NT2/D1 (cell line): Measurements from ENCODE around the gene C1orf185.

ENCODE experiments used
- DNase-seq: peaks from one replicate; pipeline ENCODE4 v3.0.0-alpha.2; 2011; ENCODE audit warnings: low read depth, low spot score
- H3K27me3 ChIP-seq: 2 replicates; pipeline ENCODE4 v1.6.0; 2011; ENCODE audit warnings: mild to moderate bottlenecking; ENCODE audit not compliant: insufficient read length, insufficient read depth
- H3K36me3 ChIP-seq: 2 replicates; pipeline ENCODE4 v1.6.1; 2011; ENCODE audit warnings: mild to moderate bottlenecking, low read length, mixed read lengths; ENCODE audit not compliant: insufficient read depth, insufficient read length
- H3K4me1 ChIP-seq: 2 replicates; pipeline ENCODE4 v1.5.1; 2011; ENCODE audit not compliant: insufficient read depth, insufficient read length
- H3K4me3 ChIP-seq: 2 replicates; pipeline ENCODE4 v1.5.1; 2011; ENCODE audit warnings: low read depth; ENCODE audit not compliant: insufficient read length
- H3K9ac ChIP-seq: 2 replicates; pipeline ENCODE4 v1.6.0; 2011; ENCODE audit warnings: low read depth; ENCODE audit not compliant: insufficient read length
- H3K9me3 ChIP-seq: 2 replicates; pipeline ENCODE4 v1.5.1; 2011; ENCODE audit warnings: mild to moderate bottlenecking, low read length; ENCODE audit not compliant: insufficient read depth
- SUZ12 ChIP-seq: IDR thresholded peaks from 2 replicates; pipeline ENCODE4 v1.6.1; 2011; ENCODE audit not compliant: insufficient read length, insufficient read depth; ENCODE audit errors: extremely low read depth
- YY1 ChIP-seq: IDR thresholded peaks from 2 replicates; pipeline ENCODE4 v1.6.1; 2011; ENCODE audit not compliant: insufficient read length, insufficient read depth
- ZNF274 ChIP-seq: IDR thresholded peaks from 2 replicates; pipeline ENCODE4 v1.6.1; 2011; ENCODE audit warnings: mild to moderate bottlenecking, low read depth, low read length

C1orf185 gene

DNA sequence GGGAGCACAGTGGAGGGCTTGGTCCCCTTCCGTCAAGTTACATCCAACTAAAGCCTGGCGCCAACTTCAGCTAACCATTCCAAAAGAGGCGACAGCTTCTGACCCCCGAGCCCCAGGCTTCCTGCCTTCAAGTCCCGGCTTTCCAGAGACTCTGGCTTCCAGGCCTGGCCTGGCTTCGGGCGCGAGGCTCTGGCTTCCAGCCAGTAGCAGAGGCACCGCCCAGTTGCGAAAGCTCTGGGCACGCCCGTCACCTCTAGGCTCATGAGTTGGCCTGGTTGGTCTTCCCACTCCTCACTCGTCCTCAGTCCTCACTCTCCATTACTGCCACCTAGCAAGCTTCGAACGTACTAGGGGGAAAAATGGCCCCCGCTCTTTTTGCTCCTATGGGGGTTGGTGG lies 30.0 kb upstream of the C1orf185 start:
- DNase-seq, result no peak
- Histone ChIP-seq H3K9ac (no peak overlapping the region), H3K4me1 (no peaks in the 10 kb centered on the region), H3K27me3 (no peaks in the 10 kb centered on the region), H3K36me3 (no peaks in the 10 kb centered on the region), H3K9me3 (no peaks in the 10 kb centered on the region), H3K4me3 (no peak overlapping the region)
- no peak for TF ChIP-seq SUZ12
- TF ChIP-seq ZNF274, result no peak
- TF ChIP-seq YY1, result no peak

DNA sequence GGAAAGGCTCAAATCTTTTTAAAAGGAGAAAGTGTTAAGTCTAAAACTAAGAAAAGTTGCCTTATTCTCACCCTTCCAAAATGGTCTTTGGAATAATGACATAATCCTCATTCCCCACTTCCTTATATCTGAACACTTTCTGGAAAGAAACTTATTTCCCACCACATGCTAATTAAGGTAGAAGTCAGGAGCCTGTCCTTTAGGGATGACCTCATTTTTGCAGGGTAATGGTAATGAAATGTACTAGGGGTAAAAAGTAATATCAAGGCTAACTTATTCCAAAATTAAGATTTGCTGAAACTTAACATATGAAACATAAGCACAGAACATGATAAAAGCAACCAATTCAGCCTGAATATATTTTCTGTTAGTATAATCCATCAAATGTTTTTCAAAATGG lies 29.4 kb upstream of the C1orf185 start:
- Histone ChIP-seq H3K4me3 (no peak overlapping the region), H3K27me3 (no peaks in the 10 kb centered on the region), H3K9me3 (no peaks in the 10 kb centered on the region), H3K36me3 (no peaks in the 10 kb centered on the region), H3K4me1 (no peaks in the 10 kb centered on the region), H3K9ac (no peak overlapping the region)
- TF ChIP-seq ZNF274 (no peak), SUZ12 (no peak), YY1 (no peak)
- DNase-seq, result no peak

DNA sequence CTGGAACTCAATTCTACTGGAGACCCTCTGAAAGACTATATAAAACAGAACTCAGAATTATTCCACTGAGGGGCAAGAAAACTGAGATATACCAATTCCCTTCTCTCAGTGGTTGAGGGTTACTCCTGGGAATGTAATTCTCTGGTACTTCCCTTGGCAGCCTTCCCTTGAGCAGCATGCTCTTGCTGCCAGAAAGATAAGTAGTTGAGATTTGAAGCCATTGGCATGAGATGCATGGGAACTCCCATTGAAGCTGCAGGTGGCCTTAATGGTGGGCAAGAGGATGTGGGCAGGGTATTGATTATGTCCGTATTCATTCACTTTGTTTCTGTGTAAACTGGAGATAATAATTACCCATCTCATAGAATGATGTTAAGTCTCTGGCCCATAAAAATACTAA lies 28.6 kb upstream of the C1orf185 start:
- no peak for DNase-seq
- TF ChIP-seq SUZ12, result no peak
- TF ChIP-seq YY1, result no peak
- no peak for TF ChIP-seq ZNF274
- H3K36me3 ChIP-seq, result no peaks in the 10 kb centered on the region
- no peak overlapping the region for H3K9ac ChIP-seq
- H3K9me3 ChIP-seq, result no peaks in the 10 kb centered on the region
- H3K27me3 ChIP-seq, result no peaks in the 10 kb centered on the region
- H3K4me3 ChIP-seq, result no peak overlapping the region
- H3K4me1 ChIP-seq, result no peaks in the 10 kb centered on the region

DNA sequence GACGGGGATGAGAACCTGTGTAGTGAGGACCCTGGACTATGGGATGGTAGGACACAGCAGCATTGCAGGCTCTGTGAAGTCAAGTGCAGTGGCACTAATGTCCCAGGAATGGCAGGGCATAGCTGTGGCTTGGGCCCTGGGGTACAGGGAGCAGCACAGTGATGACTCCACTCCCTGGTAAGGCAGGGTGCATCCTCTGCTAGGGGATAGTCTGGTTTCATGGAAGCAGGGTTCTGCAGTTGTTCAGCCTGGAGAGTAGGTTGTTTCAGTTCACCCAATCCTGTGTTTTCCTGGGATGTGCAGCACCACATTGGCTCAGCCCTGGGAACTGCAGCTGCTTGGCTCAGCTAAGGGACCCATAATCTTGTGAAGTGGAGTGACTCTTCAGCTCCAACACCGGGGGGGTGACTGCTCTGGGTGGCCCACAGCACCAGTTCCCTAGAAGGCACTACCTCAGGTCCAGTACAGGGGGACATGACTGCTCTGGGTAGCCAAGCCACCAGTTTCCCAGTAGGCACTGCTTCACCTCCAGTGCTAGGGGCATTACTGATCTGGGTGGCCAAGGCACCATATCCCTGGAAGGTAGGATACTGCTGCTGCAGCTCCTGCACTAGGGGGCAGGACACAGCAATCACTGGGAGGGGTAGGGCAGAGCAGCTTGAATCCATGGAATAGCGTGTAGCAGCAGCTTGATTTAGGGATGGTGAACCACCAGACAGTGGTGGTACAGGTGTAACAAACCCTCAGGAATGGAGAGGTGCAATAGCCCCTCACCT lies 15.3 kb upstream of the C1orf185 start:
- no peak for DNase-seq
- H3K36me3 ChIP-seq, result no peaks in the 10 kb centered on the region
- no peaks in the 10 kb centered on the region for H3K4me1 ChIP-seq
- H3K9ac ChIP-seq, result no peak overlapping the region
- TF ChIP-seq ZNF274, result no peak
- no peaks in the 10 kb centered on the region for H3K27me3 ChIP-seq
- H3K9me3 ChIP-seq, result no peaks in the 10 kb centered on the region
- no peak overlapping the region for H3K4me3 ChIP-seq

DNA sequence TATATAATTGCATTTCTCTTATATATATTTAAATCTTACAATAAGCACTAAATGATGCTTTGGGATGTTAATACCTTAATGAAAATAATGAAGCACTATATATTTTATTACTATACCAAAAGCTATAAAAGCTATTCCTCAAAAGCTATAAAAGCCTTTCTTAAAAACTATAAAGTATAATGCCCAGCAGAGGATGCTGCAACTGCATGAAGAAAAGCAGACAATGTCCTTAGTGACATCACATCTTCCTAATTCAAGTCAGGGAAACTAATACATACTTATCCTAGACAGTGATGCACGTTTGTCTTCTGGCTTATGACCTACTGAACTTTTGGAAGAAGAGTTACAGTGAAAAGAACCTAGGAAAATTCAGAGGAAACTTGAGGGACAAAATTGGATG lies 13.6 kb upstream of the C1orf185 start:
- Histone ChIP-seq H3K4me3 (no peak overlapping the region), H3K9ac (no peak overlapping the region), H3K36me3 (no peaks in the 10 kb centered on the region), H3K4me1 (no peaks in the 10 kb centered on the region), H3K27me3 (no peaks in the 10 kb centered on the region), H3K9me3 (no peaks in the 10 kb centered on the region)
- TF ChIP-seq SUZ12 (no peak), YY1 (no peak), ZNF274 (no peak)
- no peak for DNase-seq

DNA sequence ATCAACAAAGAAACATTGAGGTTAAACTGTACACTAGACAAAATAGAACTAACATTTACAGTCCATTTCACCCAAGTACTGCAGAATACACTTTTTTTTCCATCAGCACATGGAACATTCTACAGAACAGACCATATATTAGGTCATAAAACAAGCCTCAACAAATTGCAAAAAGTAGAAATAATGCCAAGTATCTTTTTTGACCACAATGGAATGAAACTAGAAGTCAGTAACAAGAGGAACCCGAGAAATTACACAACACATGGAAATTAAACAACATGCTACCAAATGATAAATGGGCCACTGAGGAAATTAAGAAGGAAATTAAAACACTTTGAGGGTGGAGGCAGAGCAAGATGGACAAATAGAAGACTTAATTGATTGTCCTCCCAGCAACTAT lies 8.4 kb upstream of the C1orf185 start:
- no peak for TF ChIP-seq SUZ12
- TF ChIP-seq ZNF274, result no peak
- no peak for TF ChIP-seq YY1
- no peak overlapping the region for H3K4me3 ChIP-seq
- H3K4me1 ChIP-seq, result no peaks in the 10 kb centered on the region
- no peaks in the 10 kb centered on the region for H3K36me3 ChIP-seq
- no peak for DNase-seq
- no peaks in the 10 kb centered on the region for H3K9me3 ChIP-seq
- H3K9ac ChIP-seq, result no peak overlapping the region
- H3K27me3 ChIP-seq, result no peaks in the 10 kb centered on the region

DNA sequence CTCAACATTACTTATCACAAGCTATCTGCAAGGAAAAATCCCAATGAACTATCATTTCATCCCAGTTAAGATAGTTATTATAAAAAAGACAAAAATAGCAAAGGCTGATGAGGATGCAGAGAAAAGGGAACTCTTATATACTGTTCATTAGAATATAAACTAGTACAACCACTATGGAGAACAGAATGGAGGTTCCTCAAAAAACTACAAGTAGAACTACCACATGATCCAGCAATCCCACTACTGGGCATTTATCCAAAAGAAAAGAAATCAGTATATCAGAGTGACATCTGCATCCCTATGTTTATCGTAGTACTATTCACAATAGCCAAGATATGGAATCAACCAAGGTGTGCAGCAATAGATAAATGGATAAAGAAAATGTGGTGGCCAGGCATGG lies 4.9 kb upstream of the C1orf185 start:
- Histone ChIP-seq H3K36me3 (no peaks in the 10 kb centered on the region), H3K27me3 (no peaks in the 10 kb centered on the region), H3K4me3 (no peak overlapping the region), H3K9me3 (no peaks in the 10 kb centered on the region), H3K4me1 (no peaks in the 10 kb centered on the region), H3K9ac (no peak overlapping the region)
- TF ChIP-seq SUZ12 (no peak), ZNF274 (no peak), YY1 (no peak)
- no peak for DNase-seq
